H9 (cell line): Measurements from ENCODE around the gene EPB41L4B. TPM values are rescaled to one million over a fixed set of nuclear protein-coding genes. Genes with fewer than 3 reads are reported as not detected.

Experiments used
- DNase-seq: peaks from one replicate; pipeline ENCODE4 v3.0.0-alpha.2; 2017
- H2AFZ ChIP-seq: one replicate; pipeline ENCODE4 v1.6.1; 2013; ENCODE audit warnings: mild to moderate bottlenecking, low read length, control low read depth, moderate library complexity
- H2AK5ac ChIP-seq: 2 replicates; pipeline ENCODE4 v1.6.1; 2013; ENCODE audit warnings: low read length, control low read depth, mixed read lengths; ENCODE audit not compliant: insufficient read length
- H2BK120ac ChIP-seq: one replicate; pipeline ENCODE4 v1.6.1; 2013; ENCODE audit warnings: low read depth, mild to moderate bottlenecking, low read length, control low read depth, inconsistent platforms; ENCODE audit not compliant: poor library complexity, severe bottlenecking
- H2BK12ac ChIP-seq: 2 replicates; pipeline ENCODE4 v1.6.1; 2013; ENCODE audit warnings: low read length, control low read depth, mixed read lengths, low read depth; ENCODE audit not compliant: insufficient read length
- H2BK15ac ChIP-seq: 2 replicates; pipeline ENCODE4 v1.6.1; 2013; ENCODE audit warnings: low read depth, low read length, control low read depth
- H2BK20ac ChIP-seq: one replicate; pipeline ENCODE4 v1.6.1; 2013; ENCODE audit warnings: low read depth, mild to moderate bottlenecking, low read length, control low read depth, inconsistent platforms; ENCODE audit not compliant: poor library complexity, severe bottlenecking
- H2BK5ac ChIP-seq: 2 replicates; pipeline ENCODE4 v1.6.1; 2013; ENCODE audit warnings: low read length, control low read depth, mixed read lengths; ENCODE audit not compliant: insufficient read length
- H3K14ac ChIP-seq: 2 replicates; pipeline ENCODE4 v1.6.1; 2013; ENCODE audit warnings: low read length, control low read depth; ENCODE audit not compliant: insufficient read depth
- H3K18ac ChIP-seq: 2 replicates; pipeline ENCODE4 v1.6.1; 2013; ENCODE audit warnings: low read depth, mild to moderate bottlenecking, mixed read lengths, low read length, control low read depth; ENCODE audit not compliant: insufficient read length
- H3K23ac ChIP-seq: 2 replicates; pipeline ENCODE4 v1.6.1; 2013; ENCODE audit warnings: low read length, control low read depth, mixed read lengths, low read depth; ENCODE audit not compliant: insufficient read length
- H3K23me2 ChIP-seq: 2 replicates; pipeline ENCODE4 v1.6.1; 2013; ENCODE audit warnings: low read depth, mild to moderate bottlenecking, mixed read lengths, low read length, control low read depth; ENCODE audit not compliant: insufficient read length, poor library complexity, severe bottlenecking
- H3K27ac ChIP-seq: 2 replicates; pipeline ENCODE4 v1.5.1; 2013; ENCODE audit warnings: low read length, control low read depth, mixed read lengths, low read depth; ENCODE audit not compliant: insufficient read length
- H3K27me3 ChIP-seq: 2 replicates; pipeline ENCODE4 v1.6.1; 2013; ENCODE audit warnings: low read length, control low read depth, inconsistent platforms; ENCODE audit not compliant: insufficient read depth
- H3K4ac ChIP-seq: 2 replicates; pipeline ENCODE4 v1.6.1; 2013; ENCODE audit warnings: low read depth, mild to moderate bottlenecking, control low read depth, inconsistent platforms, low read length, moderate library complexity
- H3K4me1 ChIP-seq: 2 replicates; pipeline ENCODE4 v1.6.1; 2013; ENCODE audit warnings: low read length, control low read depth, inconsistent platforms; ENCODE audit not compliant: insufficient read depth
- H3K4me2 ChIP-seq: 2 replicates; pipeline ENCODE4 v1.6.1; 2013; ENCODE audit warnings: low read length, control low read depth, mixed read lengths; ENCODE audit not compliant: insufficient read length, insufficient read depth
- H3K56ac ChIP-seq: 2 replicates; pipeline ENCODE4 v1.6.1; 2013; ENCODE audit warnings: low read depth, mild to moderate bottlenecking, mixed read lengths, low read length, control low read depth; ENCODE audit not compliant: insufficient read length
- H3K79me1 ChIP-seq: 2 replicates; pipeline ENCODE4 v1.6.1; 2013; ENCODE audit warnings: low read depth, mild to moderate bottlenecking, moderate library complexity, low read length, control low read depth, inconsistent platforms; ENCODE audit not compliant: insufficient read depth, poor library complexity, severe bottlenecking
- H3K79me2 ChIP-seq: 2 replicates; pipeline ENCODE4 v1.6.1; 2013; ENCODE audit warnings: low read length, control low read depth, inconsistent platforms; ENCODE audit not compliant: insufficient read depth
- H3K9ac ChIP-seq: 2 replicates; pipeline ENCODE4 v1.6.1; 2013; ENCODE audit warnings: low read length, control low read depth, mixed read lengths; ENCODE audit not compliant: insufficient read length; ENCODE audit errors: extremely low read depth
- H3K9me3 ChIP-seq: one replicate; pipeline ENCODE4 v1.6.1; 2013; ENCODE audit warnings: low read depth, low read length, inconsistent platforms; ENCODE audit not compliant: control insufficient read depth
- H3T11ph ChIP-seq: one replicate; pipeline ENCODE4 v1.6.1; 2013; ENCODE audit warnings: mild to moderate bottlenecking, low read length, control low read depth, inconsistent platforms
- H4K20me1 ChIP-seq: one replicate; pipeline ENCODE4 v1.6.1; 2013; ENCODE audit not compliant: control insufficient read depth, insufficient read length, insufficient read depth
- H4K5ac ChIP-seq: 2 replicates; pipeline ENCODE4 v1.6.1; 2013; ENCODE audit warnings: low read depth, mild to moderate bottlenecking, mixed read lengths, low read length, control low read depth; ENCODE audit not compliant: insufficient read length
- H4K8ac ChIP-seq: replicated peaks from 2 replicates; pipeline ENCODE4 v1.6.1; 2013; ENCODE audit warnings: low read length, control low read depth, mixed read lengths, low read depth; ENCODE audit not compliant: insufficient read length
- H4K91ac ChIP-seq: 2 replicates; pipeline ENCODE4 v1.6.1; 2013; ENCODE audit warnings: low read depth, mild to moderate bottlenecking, moderate library complexity, mixed read lengths, low read length, control low read depth; ENCODE audit not compliant: insufficient read length
- H3K27ac Mint-ChIP-seq, 3 experiments: 2 replicates in 2 of 3; 3 replicates in 1 of 3; pipeline ENCODE4 v1.8.0; 2020 to 2021; ENCODE audit warnings: mixed read lengths in 3 of 3, mild to moderate bottlenecking in 1 of 3, moderate library complexity in 1 of 3
- H3K27me3 Mint-ChIP-seq: 2 replicates; pipeline ENCODE4 v1.8.0; 2021; ENCODE audit warnings: low read depth, mild to moderate bottlenecking, moderate library complexity, mixed read lengths
- H3K36me3 Mint-ChIP-seq, 3 experiments: 2 replicates in 2 of 3; 3 replicates in 1 of 3; pipeline ENCODE4 v1.8.0; 2020 to 2021; ENCODE audit warnings: low read depth in 3 of 3, mixed read lengths in 3 of 3; ENCODE audit not compliant: insufficient read depth in 1 of 3
- H3K4me1 Mint-ChIP-seq, 2 experiments: 2 replicates each; pipeline ENCODE4 v1.8.0; 2020; ENCODE audit warnings: mixed read lengths in 2 of 2
- H3K4me3 Mint-ChIP-seq, 2 experiments: 2 replicates in 1 of 2; 3 replicates in 1 of 2; pipeline ENCODE4 v1.8.0; 2020 to 2021; ENCODE audit warnings: mild to moderate bottlenecking in 2 of 2, mixed read lengths in 2 of 2, moderate library complexity in 1 of 2
- H3K9me3 Mint-ChIP-seq, 2 experiments: 2 replicates in 1 of 2; 3 replicates in 1 of 2; pipeline ENCODE4 v1.8.0; 2020; ENCODE audit warnings: mild to moderate bottlenecking in 2 of 2, mixed read lengths in 2 of 2, moderate library complexity in 1 of 2
- CTCF ChIP-seq: fragments of 200-600 bp; sonication (generic); conservative IDR thresholded peaks from 3 replicates; pipeline ENCODE4 v1.8.0; 2021; ENCODE audit warnings: antibody characterized with exemption, mild to moderate bottlenecking
- WGBS: extraction: QIAGEN DNeasy Blood & Tissue Kit; methylation state at CpG from one replicate; pipeline ENCODE4 v1.1.7; 2013; ENCODE audit warnings: missing lambda C conversion rate, low lambda C conversion rate, mixed read lengths; ENCODE audit not compliant: insufficient read length; ENCODE audit errors: extremely low coverage; 5-methylcytosine and 5-hydroxymethylcytosine counted together
- total RNA-seq: library from RNA; stranded (reverse); gene quantifications from 2 replicates; pipeline ENCODE4 v1.2.1, GENCODE V29; 2021

EPB41L4B gene
- total RNA-seq, 1 experiment from 2014 or later, result 18.9 TPM

- Histone ChIP-seq H3K56ac (no peak overlapping the region), H2BK5ac (no peak overlapping the region), H3K4ac (no peak overlapping the region), H2BK15ac (no peak overlapping the region), H3K23ac (no peak overlapping the region), H3K14ac (no peak overlapping the region), H3K79me2 (no peaks in the 10 kb centered on the region), H3K4me1 (no peaks in the 10 kb centered on the region), H4K8ac (no peak overlapping the region), H2AK5ac (no peak overlapping the region), H3K9me3 (no peaks in the 10 kb centered on the region), H3K23me2 (no peaks in the 10 kb centered on the region), H3T11ph (no peak overlapping the region), H2BK20ac (no peak overlapping the region), H2BK12ac (no peak overlapping the region), H3K27me3 (no peaks in the 10 kb centered on the region), H3K79me1 (no peaks in the 10 kb centered on the region), H4K5ac (no peak overlapping the region), H3K27ac (no peak overlapping the region), H2AFZ (no peak overlapping the region), H2BK120ac (no peak overlapping the region), H4K20me1 (no peaks in the 10 kb centered on the region), H3K18ac (no peak overlapping the region), H4K91ac (no peak overlapping the region), H3K4me2 (no peak overlapping the region), H3K9ac (no peak overlapping the region)
- Mint-ChIP-seq H3K27ac (no peak overlapping the region), H3K4me3 (no peak overlapping the region), H3K9me3 (no peaks in the 10 kb centered on the region), H3K27me3 (peaks cover 7% of the 10 kb centered on the region; the same call in 1 of the 2 replicates), H3K36me3 (no peaks in the 10 kb centered on the region), H3K4me1 (peaks cover 0 to 3% of the 10 kb centered on the region in 2 experiments; a peak in 2 of 4 replicates)
- DNase-seq, result no peak
- WGBS, result no CpG with 5 or more reads among the region's 2 CpGs
- TF ChIP-seq CTCF, result no peak
Measured at GRCh38 chr9:109354190-109354589, 33.3 kb upstream of the EPB41L4B start.
